ENCODE measurements around the gene UPK1A.

UPK1A gene

DNA sequence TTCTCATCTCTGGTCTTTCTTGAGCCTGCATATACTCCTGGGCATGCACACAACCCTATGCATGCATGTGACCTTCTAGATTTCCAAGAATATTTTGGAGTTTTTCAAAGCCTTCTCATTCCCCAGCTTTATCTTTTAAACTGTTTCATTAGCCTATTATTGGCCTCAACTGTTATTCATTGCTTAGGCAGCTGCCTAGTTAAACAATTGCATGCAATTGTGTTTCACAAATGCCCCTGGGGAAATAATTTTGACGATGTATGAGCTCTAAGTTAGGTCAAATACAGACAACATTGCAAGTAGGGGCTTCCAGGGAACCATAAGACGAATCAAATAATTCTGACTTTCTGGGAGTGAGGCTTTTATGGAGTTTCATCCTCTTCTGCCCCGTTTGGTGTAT is 2.3 kb upstream of the UPK1A start:
- TF ChIP-seq, protein P1, sequence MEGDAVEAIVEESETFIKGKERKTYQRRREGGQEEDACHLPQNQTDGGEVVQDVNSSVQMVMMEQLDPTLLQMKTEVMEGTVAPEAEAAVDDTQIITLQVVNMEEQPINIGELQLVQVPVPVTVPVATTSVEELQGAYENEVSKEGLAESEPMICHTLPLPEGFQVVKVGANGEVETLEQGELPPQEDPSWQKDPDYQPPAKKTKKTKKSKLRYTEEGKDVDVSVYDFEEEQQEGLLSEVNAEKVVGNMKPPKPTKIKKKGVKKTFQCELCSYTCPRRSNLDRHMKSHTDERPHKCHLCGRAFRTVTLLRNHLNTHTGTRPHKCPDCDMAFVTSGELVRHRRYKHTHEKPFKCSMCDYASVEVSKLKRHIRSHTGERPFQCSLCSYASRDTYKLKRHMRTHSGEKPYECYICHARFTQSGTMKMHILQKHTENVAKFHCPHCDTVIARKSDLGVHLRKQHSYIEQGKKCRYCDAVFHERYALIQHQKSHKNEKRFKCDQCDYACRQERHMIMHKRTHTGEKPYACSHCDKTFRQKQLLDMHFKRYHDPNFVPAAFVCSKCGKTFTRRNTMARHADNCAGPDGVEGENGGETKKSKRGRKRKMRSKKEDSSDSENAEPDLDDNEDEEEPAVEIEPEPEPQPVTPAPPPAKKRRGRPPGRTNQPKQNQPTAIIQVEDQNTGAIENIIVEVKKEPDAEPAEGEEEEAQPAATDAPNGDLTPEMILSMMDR (IDR thresholded peaks at IDR 0.05) = no peak

DNA sequence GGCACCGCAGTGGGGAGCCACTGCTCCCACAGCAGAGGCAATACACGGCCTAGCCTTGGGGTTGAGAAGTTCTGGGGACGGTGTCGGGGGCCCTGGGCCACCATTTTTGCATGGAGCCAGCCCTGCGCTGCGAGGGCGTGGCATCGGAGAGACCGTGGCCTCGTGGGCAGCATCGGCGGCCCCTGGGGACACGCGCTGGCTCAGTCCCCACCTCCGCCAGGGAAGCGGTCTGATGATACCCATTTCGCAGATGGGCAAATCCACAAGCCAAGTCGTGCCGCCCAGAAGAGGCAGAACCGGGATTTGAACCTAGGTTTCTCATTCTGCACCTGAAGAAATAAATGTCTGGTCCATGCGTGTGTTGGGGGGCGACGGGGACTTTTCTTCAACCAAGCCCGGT is 1.2 kb upstream of the UPK1A start:
- TF ChIP-seq, protein P1 (IDR thresholded peaks at IDR 0.05) = no peak

DNA sequence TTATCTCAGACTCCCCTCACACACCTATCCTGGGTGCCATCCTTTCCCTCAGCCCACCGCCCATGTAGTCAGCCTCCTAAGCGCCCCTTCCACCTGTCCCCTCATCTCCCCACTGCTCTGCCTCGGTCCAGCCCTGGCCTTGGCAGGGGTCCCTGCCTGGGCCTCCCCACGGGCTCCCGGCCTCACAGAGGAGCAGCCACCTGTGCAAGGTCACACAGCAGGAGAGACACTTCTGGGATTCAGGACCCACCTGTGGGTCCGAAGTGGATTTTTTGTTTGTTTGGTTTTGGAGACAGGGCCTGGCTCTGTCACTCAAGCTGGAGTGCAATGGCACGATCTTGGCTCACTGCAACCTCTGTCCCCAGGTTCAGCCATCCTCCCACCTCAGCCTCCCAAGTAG is 713 bp upstream of the UPK1A start:
- TF ChIP-seq, protein P1 (IDR thresholded peaks at IDR 0.05) = no peak

DNA sequence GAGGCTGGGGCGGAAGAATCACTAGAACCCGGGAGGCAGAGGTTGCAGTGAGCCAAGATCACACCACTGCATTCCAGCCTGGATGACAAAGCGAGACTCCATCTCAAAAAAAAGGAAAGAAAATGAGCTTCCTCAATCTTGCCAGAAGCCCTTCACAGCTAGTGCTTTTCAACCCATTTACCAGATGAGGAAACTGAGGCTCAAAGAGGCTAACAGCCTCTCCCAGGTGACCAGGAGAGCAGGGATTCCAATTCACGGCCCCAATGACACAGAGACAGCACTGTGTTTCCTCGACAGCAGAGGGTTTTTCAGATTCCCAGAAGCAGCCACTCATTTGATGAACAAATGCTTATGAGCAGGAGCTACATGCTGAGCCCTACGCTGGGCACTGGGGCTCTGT is 3.2 kb downstream of the UPK1A start:
- TF ChIP-seq, protein P1 (IDR thresholded peaks at IDR 0.05) = no peak

DNA sequence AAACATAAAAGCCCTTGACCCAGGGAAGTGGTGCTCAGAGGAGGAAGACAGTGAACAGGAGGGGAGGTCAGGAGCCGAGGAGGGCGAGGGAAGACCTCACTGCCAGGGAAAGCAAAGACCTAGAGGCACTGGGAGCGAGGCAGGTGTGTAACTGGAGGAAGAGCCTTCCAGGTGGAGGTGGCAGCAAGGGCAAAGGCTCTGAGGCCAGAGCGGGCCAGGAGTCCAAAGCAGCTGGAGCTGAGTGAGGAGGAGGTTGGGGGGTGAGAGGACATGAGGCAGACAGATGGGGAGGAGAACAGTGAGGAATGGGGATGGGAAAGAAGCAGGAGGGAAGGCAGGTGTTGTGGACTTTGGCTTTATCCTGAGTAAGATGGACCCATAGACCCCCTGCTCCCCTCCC is 3.7 kb downstream of the UPK1A start:
- TF ChIP-seq, protein P1 (IDR thresholded peaks at IDR 0.05) = no peak

DNA sequence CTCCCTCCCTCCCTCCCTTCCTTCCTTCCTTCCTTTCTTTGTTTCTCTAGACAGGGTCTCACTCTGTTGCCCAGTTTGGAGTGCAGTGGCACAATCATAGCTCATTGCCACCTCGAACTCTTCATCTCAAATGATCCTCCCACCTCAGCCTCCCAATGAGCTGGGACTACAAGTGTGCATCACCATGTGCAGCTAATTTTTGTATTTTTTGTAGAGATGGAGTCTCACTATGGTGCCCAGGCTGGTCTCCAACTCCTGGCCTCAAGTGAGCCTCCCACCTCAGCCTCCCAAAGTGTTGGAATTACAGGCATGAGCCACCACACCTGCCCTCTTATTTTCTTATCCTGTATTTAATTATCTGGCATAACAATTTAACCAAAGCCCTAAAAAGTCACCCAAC is 4.4 kb downstream of the UPK1A start:
- TF ChIP-seq, protein P1 (IDR thresholded peaks at IDR 0.05) = no peak

DNA sequence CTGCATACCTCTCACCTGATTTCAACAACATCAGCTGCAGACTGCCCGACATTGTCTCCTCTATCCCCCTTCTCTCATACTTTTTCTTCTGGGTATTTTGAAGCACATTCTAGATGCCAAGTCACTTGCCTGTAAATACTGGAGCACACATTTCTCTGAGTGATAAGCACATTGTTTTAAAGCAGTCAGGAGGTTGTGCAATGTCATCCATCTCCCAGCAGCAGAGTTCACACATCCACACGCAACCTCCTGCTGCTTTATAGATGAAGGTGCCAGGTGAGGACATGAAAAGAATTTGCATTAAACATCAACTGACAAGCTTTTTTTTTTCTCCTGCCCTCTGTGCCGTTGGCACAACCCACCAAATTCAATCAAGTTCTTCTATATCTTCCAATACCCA is 5.5 kb downstream of the UPK1A start:
- TF ChIP-seq, protein P1 (IDR thresholded peaks at IDR 0.05) = no peak

DNA sequence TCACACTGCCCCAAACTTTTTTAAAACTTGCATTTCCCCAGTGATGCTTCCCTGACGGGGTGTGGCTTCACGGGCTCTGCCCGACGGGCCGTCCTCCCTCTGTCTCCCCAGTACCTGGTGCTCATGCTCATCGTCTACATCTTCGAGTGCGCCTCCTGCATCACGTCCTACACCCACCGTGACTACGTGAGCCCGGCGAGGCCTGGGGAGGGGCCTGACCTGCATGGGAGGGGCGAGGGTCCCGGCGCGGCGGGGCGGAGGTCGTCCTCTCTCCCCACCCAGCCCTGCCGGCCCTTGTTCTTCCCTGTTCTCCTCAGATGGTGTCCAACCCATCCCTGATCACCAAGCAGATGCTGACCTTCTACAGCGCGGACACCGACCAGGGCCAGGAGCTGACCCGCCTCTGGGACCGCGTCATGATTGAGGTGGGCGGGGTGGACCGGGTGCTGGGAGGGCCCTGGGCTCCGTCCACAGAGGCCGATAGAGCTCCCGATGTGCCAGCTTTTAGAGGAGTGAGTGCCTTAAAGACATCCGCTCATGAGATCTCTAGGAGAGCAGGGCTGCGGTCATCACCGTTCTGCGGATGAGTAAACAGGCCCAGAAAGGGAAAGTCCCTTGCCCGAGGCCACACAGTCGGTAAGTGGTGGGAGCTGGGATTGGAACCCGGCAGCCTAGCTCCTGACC is 6.9 kb downstream of the UPK1A start:
- TF ChIP-seq, protein P1 (IDR thresholded peaks at IDR 0.05) = no peak

Data from LNCAP (cell line).